Endothelial cell of umbilical vein (primary cell): ENCODE data around the gene PYY. TPM values are rescaled to one million over a fixed set of nuclear protein-coding genes. Genes with fewer than 3 reads are reported as not detected.

Source experiments
- Bru-seq: library from RNA; stranded (reverse); fragments of 400-500 nt; gene quantifications from one replicate; lab custom pipeline; 2021; lab: Mats Ljungman, UMichigan
- BruChase-seq, 2 experiments: library from RNA; stranded (reverse); fragments of 400-500 nt; gene quantifications; one replicate each; lab custom pipeline; 2021; lab: Mats Ljungman, UMichigan
- BruUV-seq: library from RNA; stranded (reverse); fragments of 400-500 nt; replicated peaks from 2 replicates; lab custom pipeline; 2021; lab: Mats Ljungman, UMichigan
- CTCF ChIA-PET: fragments of 300-600, 350-600 bp; sonication (Branson Sonifier 250); formaldehyde crosslinking; loops from one replicate; lab custom pipeline; 2021; ENCODE audit warnings: antibody characterized with exemption, inconsistent platforms; lab: Charles Lee
- POLR2A ChIA-PET: fragments of 300-600, 350-600 bp; sonication (Branson Sonifier 250); formaldehyde crosslinking; loops from one replicate; lab custom pipeline; 2021; ENCODE audit warnings: antibody characterized with exemption, inconsistent platforms; lab: Charles Lee
- DNase-seq: peaks from one replicate; pipeline ENCODE4 v3.0.0-alpha.2; 2011; ENCODE audit warnings: low read depth, low spot score
- FAIRE-seq: peaks from 2 replicates; lab custom pipeline; 2011; peaks lifted over from hg19 to GRCh38; lab: Jason Lieb, UNC
- H2AFZ ChIP-seq: 2 replicates; pipeline ENCODE4 v1.6.0; 2012; ENCODE audit warnings: low read depth, low read length, control low read depth, inconsistent platforms
- H3K27ac ChIP-seq: 2 replicates; pipeline ENCODE4 v1.5.1; 2011; ENCODE audit warnings: low read depth, mild to moderate bottlenecking, control low read depth, low read length, moderate library complexity; ENCODE audit not compliant: insufficient read depth
- H3K27me3 ChIP-seq, 2 experiments: 2 replicates each; pipeline versions ENCODE4 v1.6.0 to v1.6.1; 2011; ENCODE audit warnings: low read length in 2 of 2, mixed read lengths in 1 of 2; ENCODE audit not compliant: control insufficient read depth in 2 of 2, insufficient read depth in 2 of 2
- H3K36me3 ChIP-seq, 2 experiments: 2 replicates in 1 of 2; 3 replicates in 1 of 2; pipeline ENCODE4 v1.5.1; 2011; ENCODE audit warnings: low read length in 2 of 2, mild to moderate bottlenecking in 1 of 2, moderate library complexity in 1 of 2; ENCODE audit not compliant: control insufficient read depth in 2 of 2, insufficient read depth in 2 of 2; ENCODE audit errors: extremely low read depth in 1 of 2
- H3K4me1 ChIP-seq: 3 replicates; pipeline ENCODE4 v1.5.1; 2011; ENCODE audit warnings: mild to moderate bottlenecking, low read length; ENCODE audit not compliant: control insufficient read depth, insufficient read depth; ENCODE audit errors: extremely low read depth
- H3K4me2 ChIP-seq: 2 replicates; pipeline ENCODE4 v1.6.1; 2011; ENCODE audit warnings: low read length, control low read depth, mixed read lengths; ENCODE audit not compliant: insufficient read depth
- H3K4me3 ChIP-seq, 3 experiments: fragments of 200-600 bp in 1 of 3; sonication (generic), shearing (Covaris generic) in 1 of 3; replicated peaks in 1 of 3; 2 replicates each; pipeline ENCODE4 v1.5.1; 2011 to 2016; ENCODE audit warnings: control low read depth in 3 of 3, low read length in 3 of 3, mild to moderate bottlenecking in 2 of 3, inconsistent platforms in 1 of 3, low read depth in 1 of 3, moderate library complexity in 1 of 3; ENCODE audit not compliant: insufficient read depth in 1 of 3
- H3K79me2 ChIP-seq: 2 replicates; pipeline ENCODE4 v1.6.0; 2012; ENCODE audit warnings: low read length, inconsistent platforms; ENCODE audit not compliant: control insufficient read depth, insufficient read depth
- H3K9ac ChIP-seq: replicated peaks from 2 replicates; pipeline ENCODE3; 2011; ENCODE audit warnings: low read length, control low read depth; ENCODE audit not compliant: insufficient read depth; ENCODE audit errors: extremely low read depth
- H3K9me1 ChIP-seq: replicated peaks from 3 replicates; pipeline ENCODE4 v1.6.0; 2011; ENCODE audit warnings: mild to moderate bottlenecking, low read length; ENCODE audit not compliant: control insufficient read depth, insufficient read depth; ENCODE audit errors: extremely low read depth
- H3K9me3 ChIP-seq: replicated peaks from 2 replicates; pipeline ENCODE4 v1.5.1; 2012; ENCODE audit warnings: low read length, inconsistent platforms; ENCODE audit not compliant: control insufficient read depth, insufficient read depth
- H4K20me1 ChIP-seq: replicated peaks from 2 replicates; pipeline ENCODE3; 2011; ENCODE audit warnings: mild to moderate bottlenecking, low read length; ENCODE audit not compliant: control insufficient read depth, insufficient read depth; ENCODE audit errors: extremely low read depth
- CTCF ChIP-seq, 2 donors: IDR thresholded peaks; 1 replicate in 1 of 2; 2 replicates in 1 of 2; pipeline ENCODE4 v1.5.1; 2011; ENCODE audit warnings: low read length in 2 of 2, mild to moderate bottlenecking in 2 of 2, moderate library complexity in 2 of 2, control low read depth in 1 of 2, inconsistent platforms in 1 of 2, low read depth in 1 of 2; ENCODE audit not compliant: insufficient read depth in 1 of 2; ENCODE audit errors: extremely low read depth in 1 of 2
- EZH2 ChIP-seq: IDR thresholded peaks from 2 replicates; pipeline ENCODE4 v1.6.1; 2012; ENCODE audit warnings: borderline replicate concordance, low read depth, mild to moderate bottlenecking, moderate library complexity, low read length, inconsistent platforms; ENCODE audit not compliant: severe bottlenecking
- FOS ChIP-seq: IDR thresholded peaks from 2 replicates; pipeline ENCODE4 v1.6.1; 2011; ENCODE audit warnings: mild to moderate bottlenecking, low read length, moderate library complexity, borderline replicate concordance; ENCODE audit not compliant: insufficient read depth
- GATA2 ChIP-seq: IDR thresholded peaks from 2 replicates; pipeline ENCODE4 v1.7.0; 2011; ENCODE audit warnings: low read depth, mild to moderate bottlenecking, moderate library complexity, mixed read lengths, low read length; ENCODE audit not compliant: insufficient read length, insufficient read depth
- JUN ChIP-seq: IDR thresholded peaks from 2 replicates; pipeline ENCODE4 v1.6.1; 2011; ENCODE audit warnings: borderline replicate concordance, low read depth; ENCODE audit not compliant: insufficient read length, insufficient read depth
- MYC ChIP-seq: IDR thresholded peaks from one replicate; pipeline ENCODE4 v1.6.1; 2011; ENCODE audit warnings: mild to moderate bottlenecking, low read depth, low read length
- POLR2A ChIP-seq: IDR thresholded peaks from 2 replicates; pipeline ENCODE4 v1.6.1; 2012; ENCODE audit warnings: low read depth, mild to moderate bottlenecking, control low read depth, low read length
- POLR2AphosphoS5 ChIP-seq: IDR thresholded peaks from 2 replicates; pipeline ENCODE4 v1.6.1; 2012; ENCODE audit warnings: low read depth, mild to moderate bottlenecking, control low read depth, low read length, moderate library complexity; ENCODE audit not compliant: insufficient read depth
- dilution Hi-C: fragments of 300-500 bp; cut with MboI; formaldehyde crosslinking; loops from one replicate; pipeline ENCODE4 v1.15.0; 2019; ENCODE audit warnings: low sequenced_read_pairs; ENCODE audit not compliant: extremely low pct_ligation_motif_present
- intact Hi-C: fragments of 100-400 bp; cut with micrococcal nuclease; formaldehyde crosslinking; loops from one replicate; pipeline ENCODE4 v1.10.0; 2022
- long read RNA-seq: library from polyadenylated mRNA; stranded (forward); transcript quantifications from one replicate; pipeline ENCODE4 v2.0.0, GENCODE V29; 2021
- polyA minus RNA-seq, 3 experiments: library from RNA; depleted of rRNA, polyadenylated mRNA; stranded (reverse); fragments of >200 nt; gene quantifications; 1 replicate in 1 of 3; 2 replicates in 2 of 3; pipeline ENCODE4 v1.2.3, GENCODE V29; 2011
- polyA plus RNA-seq, 4 experiments: library from polyadenylated mRNA; depleted of rRNA in 3 of 4; stranded (reverse) in 3 of 4; unstranded in 1 of 4; fragments of >200 nt; gene quantifications; 2 replicates each; pipeline versions ENCODE4 v1.2.1 to v1.2.3, GENCODE V29; 2011 to 2012; ENCODE audit warnings: missing spikeins in 1 of 4
- total RNA-seq: library from RNA; stranded (reverse); gene quantifications from 2 replicates; pipeline ENCODE4 v1.2.3, GENCODE V29; 2021
- TF ChIP-seq, protein P1 (sequence below): IDR thresholded peaks from 2 replicates; pipeline ENCODE4 v1.6.1; 2011; ENCODE audit not compliant: insufficient read depth, insufficient read length

Gene PYY
- total RNA-seq (not detected in 2 replicates), polyA plus RNA-seq (0.14 TPM in 1 of 2 replicates, not detected in the other), polyA minus RNA-seq (not detected in 2 replicates), Bru-seq, nascent RNA (percentile 18 among the genes with signal in this experiment), BruChase-seq, experiment 1, labeled RNA remaining after a 6-hour chase (percentile 27 among the genes with signal in this experiment), BruChase-seq, experiment 2, labeled RNA remaining after a 2-hour chase (percentile 23 among the genes with signal in this experiment)
- not detected in 2 replicates for polyA plus RNA-seq (2011; cell fraction: cytosol; rRNA removed)
- polyA plus RNA-seq (2011; cell fraction: nucleus; rRNA removed): not detected in 2 replicates
- not detected in 2 replicates for polyA plus RNA-seq (2012)
- polyA minus RNA-seq (2011; cell fraction: cytosol; rRNA and poly(A)+ RNA removed): not detected
- not detected in 2 replicates for polyA minus RNA-seq (2011; cell fraction: nucleus; rRNA and poly(A)+ RNA removed)
- long read RNA-seq: 0 reads

- BruUV-seq: no TSS peak
- TF ChIP-seq POLR2A: no peak
- Histone ChIP-seq H3K36me3 (no peaks in the 10 kb centered on the region), H3K27ac (no peak within 1 kb of the TSS), H3K27me3 (peaks cover 40 to 44% of the 10 kb centered on the region in 2 experiments), H3K4me1 (peaks cover 2% of the 10 kb centered on the region), H3K9me3 (no peaks in the 10 kb centered on the region), H3K9ac (no peak within 1 kb of the TSS), H4K20me1 (no peaks in the 10 kb centered on the region), H3K4me2 (no peak within 1 kb of the TSS), H3K79me2 (no peaks in the 10 kb centered on the region), H3K4me3 (no peak within 1 kb of the TSS), H2AFZ (no peak within 1 kb of the TSS), H3K9me1 (no peaks in the 10 kb centered on the region)
- DNase-seq (no peak), FAIRE-seq (no peak)
- POLR2A ChIA-PET: no interaction called here
- CTCF ChIA-PET: interaction anchor here (2.1 kb wide), 1 partner anchor 10 kb away, joined by 15 read pairs; no protein-coding TSS in a partner anchor
- dilution Hi-C loops: no loop called here
- intact Hi-C loops: no loop called here
These were observed at the start of gene PYY for GRCh38 chr17:43953746-43954145. Gene PYY, minus strand, starts transcription at chr17:43953940. Its CDS starts 457 bp downstream, at chr17:43953483.

DNA sequence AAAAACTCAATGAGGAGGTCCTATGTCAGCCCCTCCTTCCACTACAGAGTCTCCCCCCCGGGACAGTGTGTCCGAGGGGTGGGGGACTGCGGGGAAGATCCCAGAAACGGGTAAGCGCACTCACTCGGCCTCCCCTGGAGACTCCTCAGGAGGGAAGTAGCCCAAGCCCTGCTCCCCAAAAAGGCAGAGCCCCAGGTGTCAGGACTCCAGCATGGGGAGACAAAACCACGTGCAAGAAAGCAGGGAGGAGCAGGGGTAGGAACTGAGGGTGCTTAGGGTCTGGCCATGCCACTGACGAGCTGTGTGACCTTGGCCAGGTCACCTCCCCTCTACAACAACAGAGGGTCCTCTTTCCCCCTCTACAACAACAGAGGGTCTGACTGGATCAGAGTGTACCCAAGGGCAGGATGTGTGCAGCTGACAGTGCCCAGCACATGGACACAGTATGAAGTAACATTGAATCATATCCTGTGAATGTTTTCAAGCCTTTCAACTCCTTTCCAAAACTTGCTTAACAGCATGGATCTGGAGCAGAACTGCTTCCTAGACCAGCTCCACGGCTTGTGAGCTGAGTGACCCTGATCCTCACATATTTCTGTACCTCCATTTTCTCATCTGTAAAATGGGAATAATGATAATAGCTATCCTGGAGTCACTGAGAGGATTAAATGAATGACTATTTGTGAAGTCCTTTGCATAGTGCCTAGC, 48.6 kb upstream of the PYY start:
- no peaks in the 10 kb centered on the region for H3K36me3 ChIP-seq
- TSS peak; percentile 40 for BruUV-seq
- H3K4me2 ChIP-seq: peak overlapping the region; percentile 18

More for the DNA sequence above, 48.6 kb upstream of the PYY start:
- dilution Hi-C loops: no loop called here
- peak overlapping the region; percentile 2 for H2AFZ ChIP-seq
- POLR2A ChIA-PET: no interaction called here
- H3K79me2 ChIP-seq: peaks cover 9% of the 10 kb centered on the region
- H3K9ac ChIP-seq: no peak overlapping the region
- peak overlapping the region; percentile 65 for H3K27ac ChIP-seq
- intact Hi-C loops: loop anchor here (10.0 kb wide), 1 partner anchor 113 kb away; no protein-coding TSS in a partner anchor
- no peaks in the 10 kb centered on the region for H3K9me1 ChIP-seq
- CTCF ChIA-PET: interaction anchor here (1.3 to 2.5 kb wide), 2 partner anchors 59 to 61 kb away, joined by 4 to 14 read pairs; partner anchors contain the start of gene PPY
- peak; percentile 98 for FAIRE-seq
- peak; percentile 82 for DNase-seq
- no peaks in the 10 kb centered on the region for H4K20me1 ChIP-seq
- no peaks in the 10 kb centered on the region for H3K9me3 ChIP-seq
- no peak overlapping the region for H3K4me3 ChIP-seq
- TF ChIP-seq FOS (peak; percentile 90), POLR2A (peak; percentile 49), EZH2 (no peak), CTCF (IDR thresholded peaks at IDR 0.05; ENCODE audit: extremely low read depth in 1 of 2, insufficient read depth in 1 of 2, low read depth in 1 of 2, low read length in 2 of 2) (no peak), MYC (peak; percentile 97), POLR2AphosphoS5 (peak; percentile 88), JUN (peak; percentile 80), GATA2 (peak; percentile 59)
- TF ChIP-seq, protein P1, sequence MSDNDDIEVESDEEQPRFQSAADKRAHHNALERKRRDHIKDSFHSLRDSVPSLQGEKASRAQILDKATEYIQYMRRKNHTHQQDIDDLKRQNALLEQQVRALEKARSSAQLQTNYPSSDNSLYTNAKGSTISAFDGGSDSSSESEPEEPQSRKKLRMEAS: no peak
- H3K4me1 ChIP-seq: peaks cover 31% of the 10 kb centered on the region
- no peaks in the 10 kb centered on the region for H3K27me3 ChIP-seq
